Natural killer cell (primary cell): ENCODE measurements around the gene CLTA. TPM values are rescaled to one million over a fixed set of nuclear protein-coding genes. Genes with fewer than 3 reads are reported as not detected.

ENCODE experiments used
- ATAC-seq, 3 donors: fragments of 150-1000 bp in 2 of 3; fragments of 200-7000 bp in 1 of 3; cut with Tn5 transposase; 1 replicate in 1 of 3; 2 replicates in 2 of 3; pipeline ENCODE4 v1.10.0; 2021; ENCODE audit warnings: mild to moderate bottlenecking in 2 of 3, moderate library complexity in 2 of 3
- DNase-seq, 2 donors: peaks; one replicate each; pipeline versions ENCODE4 v3.0.0 to v3.0.0-alpha.2; 2013 to 2021; ENCODE audit warnings: mixed read lengths in 1 of 2
- H3K27ac ChIP-seq: one replicate; pipeline ENCODE4 v1.5.1; 2013; ENCODE audit warnings: mild to moderate bottlenecking, low read length
- H3K27me3 ChIP-seq: one replicate; pipeline ENCODE4 v1.6.1; 2013; ENCODE audit warnings: low read length; ENCODE audit not compliant: control insufficient read depth, insufficient read depth
- H3K36me3 ChIP-seq: one replicate; pipeline ENCODE4 v1.6.1; 2013; ENCODE audit warnings: low read length; ENCODE audit not compliant: control insufficient read depth, insufficient read depth
- H3K4me1 ChIP-seq: one replicate; pipeline ENCODE4 v1.6.1; 2013; ENCODE audit warnings: low read length; ENCODE audit not compliant: control insufficient read depth, insufficient read depth
- H3K4me3 ChIP-seq: one replicate; pipeline ENCODE4 v1.5.1; 2013; ENCODE audit warnings: low read length
- H3K9me3 ChIP-seq: one replicate; pipeline ENCODE4 v1.6.1; 2013; ENCODE audit warnings: low read length; ENCODE audit not compliant: control insufficient read depth, insufficient read depth
- H3K27ac Mint-ChIP-seq, 2 donors: one replicate each; pipeline ENCODE4 v1.8.0; 2022; ENCODE audit warnings: mild to moderate bottlenecking in 2 of 2, mixed read lengths in 2 of 2, moderate library complexity in 1 of 2
- H3K27me3 Mint-ChIP-seq, 2 donors: one replicate each; pipeline ENCODE4 v1.8.0; 2022; ENCODE audit warnings: low read depth in 2 of 2, mixed read lengths in 2 of 2
- H3K36me3 Mint-ChIP-seq: one replicate; pipeline ENCODE4 v1.8.0; 2022; ENCODE audit warnings: mixed read lengths
- H3K4me1 Mint-ChIP-seq, 2 donors: one replicate each; pipeline ENCODE4 v1.8.0; 2022; ENCODE audit warnings: mixed read lengths in 2 of 2
- H3K4me3 Mint-ChIP-seq: one replicate; pipeline ENCODE4 v1.8.0; 2022; ENCODE audit warnings: mild to moderate bottlenecking, moderate library complexity, mixed read lengths
- H3K9me3 Mint-ChIP-seq, 2 donors: one replicate each; pipeline ENCODE4 v1.8.0; 2022; ENCODE audit warnings: mixed read lengths in 2 of 2
- WGBS: methylation state at CpG from one replicate; pipeline ENCODE4 v1.1.7; 2013; ENCODE audit warnings: missing lambda C conversion rate; ENCODE audit not compliant: insufficient coverage; 5-methylcytosine and 5-hydroxymethylcytosine counted together
- intact Hi-C: fragments of 100-400 bp; cut with micrococcal nuclease; formaldehyde crosslinking; loops from one replicate; pipeline ENCODE4 v1.14.2; 2022
- total RNA-seq, 4 donors: library from RNA; stranded (reverse); fragments of 120-200 nt in 1 of 4; gene quantifications; one replicate each; pipeline versions ENCODE4 v1.2.3 to v1.2.4, GENCODE V29; 2013 to 2022
- TF ChIP-seq, protein P1 (sequence below): fragments of 200-600 bp; IDR thresholded peaks from one replicate; pipeline ENCODE4 v1.8.0; 2022; ENCODE audit warnings: antibody characterized with exemption

Gene CLTA
- total RNA-seq, 3 donors from 2014 or later (not counting 1 experiment from before 2014, with no cell fraction given) = 49.4 to 62.0 (median 52.6) TPM

DNA sequence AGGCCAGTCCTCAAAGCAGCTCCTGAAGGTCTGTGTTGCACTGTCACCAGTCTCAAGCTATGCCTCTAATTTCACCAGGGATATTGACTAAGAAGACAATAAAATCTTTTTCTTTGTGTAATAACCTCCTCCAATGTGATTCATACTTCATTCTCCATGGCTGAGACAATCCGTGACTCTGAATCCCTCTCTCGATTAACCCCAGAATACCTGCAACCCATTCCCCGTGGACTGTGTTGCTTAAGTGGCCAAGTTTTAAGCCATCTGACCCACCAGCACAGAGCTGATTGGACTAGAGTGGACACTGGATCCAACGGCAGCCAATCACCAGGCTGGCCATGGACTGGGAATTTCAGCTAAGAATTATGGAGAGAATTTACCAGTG lies 26.9 kb upstream of the CLTA start:
- H3K27me3 ChIP-seq = no peaks in the 10 kb centered on the region
- Mint-ChIP-seq H3K27me3 (peaks cover 0 to 2% of the 10 kb centered on the region in 2 donors), H3K4me3 (no peak overlapping the region), H3K4me1 (peaks cover 17 to 35% of the 10 kb centered on the region in 2 donors), H3K36me3 (peaks cover 6% of the 10 kb centered on the region), H3K27ac (peak overlapping the region; percentile 9 to 31), H3K9me3 (no peaks in the 10 kb centered on the region)
- no peak overlapping the region for H3K4me3 ChIP-seq
- peaks cover 14% of the 10 kb centered on the region for H3K36me3 ChIP-seq
- peaks cover 16% of the 10 kb centered on the region for H3K4me1 ChIP-seq
- ATAC-seq = no peak
- intact Hi-C loops = no loop called here
- no peak overlapping the region for H3K27ac ChIP-seq
- TF ChIP-seq, protein P1, sequence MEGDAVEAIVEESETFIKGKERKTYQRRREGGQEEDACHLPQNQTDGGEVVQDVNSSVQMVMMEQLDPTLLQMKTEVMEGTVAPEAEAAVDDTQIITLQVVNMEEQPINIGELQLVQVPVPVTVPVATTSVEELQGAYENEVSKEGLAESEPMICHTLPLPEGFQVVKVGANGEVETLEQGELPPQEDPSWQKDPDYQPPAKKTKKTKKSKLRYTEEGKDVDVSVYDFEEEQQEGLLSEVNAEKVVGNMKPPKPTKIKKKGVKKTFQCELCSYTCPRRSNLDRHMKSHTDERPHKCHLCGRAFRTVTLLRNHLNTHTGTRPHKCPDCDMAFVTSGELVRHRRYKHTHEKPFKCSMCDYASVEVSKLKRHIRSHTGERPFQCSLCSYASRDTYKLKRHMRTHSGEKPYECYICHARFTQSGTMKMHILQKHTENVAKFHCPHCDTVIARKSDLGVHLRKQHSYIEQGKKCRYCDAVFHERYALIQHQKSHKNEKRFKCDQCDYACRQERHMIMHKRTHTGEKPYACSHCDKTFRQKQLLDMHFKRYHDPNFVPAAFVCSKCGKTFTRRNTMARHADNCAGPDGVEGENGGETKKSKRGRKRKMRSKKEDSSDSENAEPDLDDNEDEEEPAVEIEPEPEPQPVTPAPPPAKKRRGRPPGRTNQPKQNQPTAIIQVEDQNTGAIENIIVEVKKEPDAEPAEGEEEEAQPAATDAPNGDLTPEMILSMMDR = no peak
- DNase-seq = no peak
- no peaks in the 10 kb centered on the region for H3K9me3 ChIP-seq
- WGBS = 96% methylated on average over 4 of the region's 4 CpGs

DNA sequence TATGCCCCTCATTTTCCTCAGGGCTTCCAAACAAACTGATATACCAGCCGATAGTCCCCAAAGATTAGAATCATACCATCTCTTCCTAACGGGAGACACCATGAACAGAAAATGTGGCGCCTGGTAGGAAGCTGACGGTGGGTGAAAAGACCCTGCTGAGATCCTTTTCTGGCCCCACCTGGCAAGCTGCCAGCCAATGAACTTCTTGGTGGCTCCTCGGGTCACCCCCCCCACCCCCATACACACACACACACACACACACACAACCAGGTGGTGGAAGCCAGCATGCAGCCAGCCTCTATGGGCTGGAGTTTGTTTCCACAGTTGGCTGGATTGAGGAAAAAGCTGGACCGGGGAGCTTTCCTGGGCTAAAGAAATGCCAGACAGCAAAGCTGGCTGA lies 26.3 kb upstream of the CLTA start:
- peaks cover 6% of the 10 kb centered on the region for H3K36me3 Mint-ChIP-seq
- peaks cover 0 to 2% of the 10 kb centered on the region in 2 donors for H3K27me3 Mint-ChIP-seq
- TF ChIP-seq, protein P1 = no peak
- DNase-seq = peak in 1 of 2 donors; percentile 4
- H3K4me3 ChIP-seq = no peak overlapping the region
- H3K4me1 ChIP-seq = peaks cover 16% of the 10 kb centered on the region
- H3K9me3 Mint-ChIP-seq = no peaks in the 10 kb centered on the region
- 86% methylated on average over 6 of the region's 6 CpGs for WGBS
- H3K9me3 ChIP-seq = no peaks in the 10 kb centered on the region
- H3K27ac ChIP-seq = no peak overlapping the region
- intact Hi-C loops = no loop called here
- H3K36me3 ChIP-seq = peaks cover 8% of the 10 kb centered on the region
- peak overlapping the region; percentile 9 to 31 for H3K27ac Mint-ChIP-seq
- no peak overlapping the region for H3K4me3 Mint-ChIP-seq
- no peak for ATAC-seq
- H3K4me1 Mint-ChIP-seq = peaks cover 11 to 32% of the 10 kb centered on the region in 2 donors
- H3K27me3 ChIP-seq = no peaks in the 10 kb centered on the region

DNA sequence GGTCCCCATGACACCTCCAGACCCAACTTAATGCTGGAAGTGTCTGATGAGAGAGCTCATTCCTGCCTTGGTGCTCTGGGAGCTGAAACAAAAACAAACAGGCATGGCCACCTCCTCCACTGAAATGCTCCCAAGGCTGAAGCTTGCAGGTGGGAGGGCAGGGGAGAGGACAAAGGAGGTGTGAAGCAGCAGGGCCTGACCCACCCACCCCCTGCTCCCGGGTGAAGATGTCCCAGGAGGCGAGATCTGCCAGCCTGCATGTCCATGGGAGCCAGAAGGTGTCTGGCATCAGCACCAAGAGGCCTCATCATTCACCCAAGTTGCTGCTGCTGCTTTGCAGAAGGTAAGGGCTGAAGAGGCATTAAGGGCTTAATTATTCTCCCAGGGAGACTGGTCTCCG lies 25.7 kb upstream of the CLTA start:
- Histone ChIP-seq H3K4me1 (peaks cover 16% of the 10 kb centered on the region), H3K9me3 (no peaks in the 10 kb centered on the region), H3K27me3 (no peaks in the 10 kb centered on the region), H3K4me3 (no peak overlapping the region), H3K36me3 (peaks cover 7% of the 10 kb centered on the region), H3K27ac (no peak overlapping the region)
- TF ChIP-seq, protein P1 = no peak
- intact Hi-C loops = no loop called here
- H3K36me3 Mint-ChIP-seq = peaks cover 6% of the 10 kb centered on the region
- peak overlapping the region in 1 of 2 donors; percentile 31 for H3K27ac Mint-ChIP-seq
- H3K27me3 Mint-ChIP-seq = peaks cover 0 to 6% of the 10 kb centered on the region in 2 donors
- H3K9me3 Mint-ChIP-seq = no peaks in the 10 kb centered on the region
- WGBS = 83% methylated on average over 3 of the region's 3 CpGs
- ATAC-seq (no peak), DNase-seq (peak in 1 of 2 donors; percentile 8)
- peak overlapping the region; percentile 69 for H3K4me3 Mint-ChIP-seq
- H3K4me1 Mint-ChIP-seq = peaks cover 9 to 32% of the 10 kb centered on the region in 2 donors

DNA sequence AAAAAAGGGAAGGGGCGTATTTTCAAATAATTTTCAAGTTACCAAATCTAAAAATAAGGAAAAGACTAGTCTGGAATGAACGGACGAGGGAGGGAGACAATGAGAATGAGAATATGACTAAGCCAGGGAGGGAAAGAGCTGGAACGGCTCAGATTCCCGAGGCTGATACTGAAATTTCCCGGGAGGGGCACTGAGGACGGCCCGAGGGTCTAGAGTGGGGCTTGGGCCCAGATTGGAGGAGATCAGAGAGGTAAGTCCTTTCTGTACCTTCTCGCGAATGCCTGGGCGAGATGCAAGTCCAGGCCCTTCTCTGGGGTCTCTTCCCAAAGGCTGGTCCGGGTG lies 24.9 kb upstream of the CLTA start:
- Mint-ChIP-seq H3K36me3 (no peaks in the 10 kb centered on the region), H3K27ac (peak overlapping the region in 1 of 2 donors; percentile 50), H3K4me1 (peaks cover 9 to 27% of the 10 kb centered on the region in 2 donors), H3K27me3 (peaks cover 0 to 6% of the 10 kb centered on the region in 2 donors), H3K4me3 (peak overlapping the region; percentile 69), H3K9me3 (no peaks in the 10 kb centered on the region)
- Histone ChIP-seq H3K4me1 (peaks cover 16% of the 10 kb centered on the region), H3K9me3 (no peaks in the 10 kb centered on the region), H3K27me3 (no peaks in the 10 kb centered on the region), H3K27ac (no peak overlapping the region), H3K36me3 (peaks cover 3% of the 10 kb centered on the region), H3K4me3 (no peak overlapping the region)
- TF ChIP-seq, protein P1 = no peak
- intact Hi-C loops = loop anchor here (1.0 kb wide), 2 partner anchors 13 to 62 kb away; no protein-coding TSS in a partner anchor
- 84% methylated on average over 11 of the region's 12 CpGs for WGBS
- ATAC-seq (no peak), DNase-seq (no peak)
